Heart left ventricle (tissue), 16 donors: ENCODE data around the gene CALML5. TPM values are rescaled to one million over a fixed set of nuclear protein-coding genes. Genes with fewer than 3 reads are reported as not detected.

ENCODE experiments used
- ATAC-seq, 4 donors: fragments of 200-7000 bp; cut with Tn5 transposase; one replicate each; pipeline ENCODE4 v1.9.1; 2020 to 2022; ENCODE audit warnings: moderate library complexity in 4 of 4, mild to moderate bottlenecking in 3 of 4, moderate number of reproducible peaks in 1 of 4
- DNase-seq, 5 donors: peaks; one replicate each; pipeline ENCODE4 v3.0.0-alpha.2; 2020
- H3K27ac ChIP-seq, 12 donors: fragments of 200-600 bp; sonication (generic) in 4 of 12; one replicate each; pipeline versions ENCODE4 v1.5.0 to v1.8.0; 2016 to 2022; ENCODE audit warnings: mild to moderate bottlenecking in 2 of 12
- H3K27me3 ChIP-seq, 9 donors: fragments of 200-600 bp; sonication (generic) in 2 of 9; one replicate each; pipeline versions ENCODE4 v1.5.1 to v1.8.0; 2016 to 2022; ENCODE audit warnings: mild to moderate bottlenecking in 3 of 9
- H3K36me3 ChIP-seq, 9 donors: fragments of 200-600 bp; sonication (generic) in 2 of 9; one replicate each; pipeline versions ENCODE4 v1.5.0 to v1.8.0; 2018 to 2022; ENCODE audit warnings: mild to moderate bottlenecking in 2 of 9
- H3K4me1 ChIP-seq, 12 donors: fragments of 200-600 bp; sonication (generic) in 4 of 12; one replicate each; pipeline versions ENCODE4 v1.5.0 to v1.8.0; 2016 to 2022; ENCODE audit warnings: mild to moderate bottlenecking in 3 of 12
- H3K4me3 ChIP-seq, 12 donors: fragments of 200-600 bp; sonication (generic) in 4 of 12; one replicate each; pipeline versions ENCODE4 v1.5.0 to v1.8.0; 2017 to 2022; ENCODE audit warnings: mild to moderate bottlenecking in 9 of 12, moderate library complexity in 4 of 12
- H3K9me3 ChIP-seq, 12 donors: fragments of 200-600 bp; sonication (generic) in 4 of 12; one replicate each; pipeline versions ENCODE4 v1.5.0 to v1.8.0; 2016 to 2022; ENCODE audit warnings: mild to moderate bottlenecking in 1 of 12
- POLR2A ChIP-seq, 2 donors: fragments of 450-650 bp; IDR thresholded peaks; one replicate each; pipeline ENCODE4 v1.6.1; 2017; ENCODE audit warnings: antibody characterized with exemption in 2 of 2, mild to moderate bottlenecking in 2 of 2, moderate library complexity in 2 of 2
- WGBS, 4 donors: extraction: QIAGEN DNeasy Blood & Tissue Kit in 2 of 4; methylation state at CpG; one replicate each; pipeline versions ENCODE4 v1.1.5 to v1.1.7; 2013 to 2018; 5-methylcytosine and 5-hydroxymethylcytosine counted together
- intact Hi-C, 10 donors: fragments of 100-400 bp; cut with DNase I; formaldehyde crosslinking; loops; one replicate each; pipeline versions ENCODE4 v1.11.1 to v1.14.2; 2022
- polyA plus RNA-seq, 2 donors: library from polyadenylated mRNA; stranded (reverse); fragments of 200-250 nt; gene quantifications; one replicate each; pipeline ENCODE4 v1.2.3, GENCODE V29; 2013
- total RNA-seq, 9 donors: library from RNA; depleted of rRNA in 2 of 9; stranded (reverse); fragments of >200 nt in 2 of 9; fragmentation: NEBNext Ultra II Directional in 3 of 9; extraction: Animal tissue kit (Norgen Biotek cat#: 25700) in 3 of 9; gene quantifications; one replicate each; pipeline versions ENCODE4 v1.1.0 to v1.2.4, GENCODE V29; 2016 to 2023
- TF ChIP-seq, protein P1 (sequence below), 12 donors: fragments of 200-600 bp; sonication (generic) in 4 of 12; IDR thresholded peaks; one replicate each; pipeline versions ENCODE4 v1.5.0 to v1.8.0; 2018 to 2022; ENCODE audit warnings: antibody characterized with exemption in 12 of 12, mild to moderate bottlenecking in 5 of 12
- donor health status: ischemic (EF 13 %, LVEDD 7.1; RV severe dilation, severe dysfunction).
- donor health status: healthy with polysubstance abuse.
- donor health status: DM: no; HTN: yes; CAD: no.
- donor health status: DM: no; HTN: no; CAD: no.
- donor health status: ischemic (EF 25% LVEDD 6.9; RV normal size, moderate dysfunction).
- donor health status: ischemic (EF 25% LVEDD 5.7; RV mildly dilated, moderate dysfunction).
- donor health status: healthy.
- donor health status: DM: yes; HTN: yes; CAD: no.
- donor health status: ischemic (EF 35%, LVEDD 5.7; RV mildly dilated, moderate dysfunction).
- donor health status: nonischemic (EF 11% LVEDD 7.7; RV severe dilation, severe dysfunction).
- donor health status: DM: yes; HTN: yes; CAD: no.
- donor health status: PGD.
- donor health status: ischemic (EF 29% LVEDD 5.4; RV normal size, mild dysfunction).
- donor health status: nonischemic (EF 23%, LVEDD 6.1; RV moderate dilation, normal function).

CALML5 gene
- total and polyA plus RNA-seq, 11 donors: not detected

DNA sequence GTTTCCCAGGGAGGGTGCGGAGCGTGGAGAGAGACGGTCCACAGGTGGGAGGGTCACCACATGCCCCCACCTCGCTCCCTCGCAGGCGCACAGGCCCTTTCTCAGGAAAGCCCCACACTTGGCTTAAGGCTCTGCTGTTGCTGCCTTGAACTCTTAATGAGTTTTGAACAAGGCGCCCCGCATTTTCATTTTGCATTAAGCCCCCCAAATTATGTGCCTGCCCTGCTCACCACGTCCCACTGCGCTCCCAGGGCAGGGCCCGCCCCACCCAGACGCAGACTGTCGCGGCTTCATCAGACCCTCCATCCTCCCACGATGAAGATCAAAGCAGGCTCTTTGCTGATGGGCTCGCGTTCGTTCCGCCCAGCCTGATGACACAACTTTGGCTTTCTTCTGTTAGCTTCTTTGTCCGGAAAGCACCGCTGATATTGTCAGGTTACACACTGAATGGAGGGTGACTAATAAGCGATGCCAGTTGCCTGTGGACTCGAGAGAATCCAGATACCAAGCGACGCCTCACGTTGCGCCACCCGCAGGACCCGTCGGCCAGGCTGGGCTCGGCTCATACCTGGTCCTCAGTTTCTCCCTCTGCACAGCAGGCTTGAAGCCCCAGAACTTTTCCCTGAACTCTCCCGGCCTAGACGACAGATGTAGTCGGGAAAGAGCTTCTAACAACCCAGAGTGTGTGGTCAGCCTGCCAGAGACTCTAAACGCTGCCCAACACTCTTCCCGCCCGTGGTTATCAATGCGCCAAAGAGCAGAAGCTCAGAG, 34.9 kb upstream of the CALML5 start:
- no peaks in the 10 kb centered on the region for H3K36me3 ChIP-seq
- no peaks in the 10 kb centered on the region for H3K27me3 ChIP-seq
- no peak overlapping the region for H3K4me3 ChIP-seq
- peak in 1 of 5 donors; percentile 60 for DNase-seq
- no peaks in the 10 kb centered on the region for H3K9me3 ChIP-seq
- ATAC-seq: no peak
- peak overlapping the region in 8 of 12 donors; percentile 12 to 71 (median 54) for H3K27ac ChIP-seq
- H3K4me1 ChIP-seq: peaks cover 0 to 26% (median 0%) of the 10 kb centered on the region in 12 donors
- intact Hi-C loops: loop anchor here in 1 of 10 donors (5.0 kb wide), 1 partner anchor 88 kb away; no protein-coding TSS in a partner anchor
- TF ChIP-seq POLR2A (IDR thresholded peaks at IDR 0.05): no peak
- TF ChIP-seq, protein P1, sequence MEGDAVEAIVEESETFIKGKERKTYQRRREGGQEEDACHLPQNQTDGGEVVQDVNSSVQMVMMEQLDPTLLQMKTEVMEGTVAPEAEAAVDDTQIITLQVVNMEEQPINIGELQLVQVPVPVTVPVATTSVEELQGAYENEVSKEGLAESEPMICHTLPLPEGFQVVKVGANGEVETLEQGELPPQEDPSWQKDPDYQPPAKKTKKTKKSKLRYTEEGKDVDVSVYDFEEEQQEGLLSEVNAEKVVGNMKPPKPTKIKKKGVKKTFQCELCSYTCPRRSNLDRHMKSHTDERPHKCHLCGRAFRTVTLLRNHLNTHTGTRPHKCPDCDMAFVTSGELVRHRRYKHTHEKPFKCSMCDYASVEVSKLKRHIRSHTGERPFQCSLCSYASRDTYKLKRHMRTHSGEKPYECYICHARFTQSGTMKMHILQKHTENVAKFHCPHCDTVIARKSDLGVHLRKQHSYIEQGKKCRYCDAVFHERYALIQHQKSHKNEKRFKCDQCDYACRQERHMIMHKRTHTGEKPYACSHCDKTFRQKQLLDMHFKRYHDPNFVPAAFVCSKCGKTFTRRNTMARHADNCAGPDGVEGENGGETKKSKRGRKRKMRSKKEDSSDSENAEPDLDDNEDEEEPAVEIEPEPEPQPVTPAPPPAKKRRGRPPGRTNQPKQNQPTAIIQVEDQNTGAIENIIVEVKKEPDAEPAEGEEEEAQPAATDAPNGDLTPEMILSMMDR (IDR thresholded peaks at IDR 0.05): no peak
- WGBS, 4 donors: 83 to 85% (median 84%) methylated on average over 38 of the region's 38 CpGs

DNA sequence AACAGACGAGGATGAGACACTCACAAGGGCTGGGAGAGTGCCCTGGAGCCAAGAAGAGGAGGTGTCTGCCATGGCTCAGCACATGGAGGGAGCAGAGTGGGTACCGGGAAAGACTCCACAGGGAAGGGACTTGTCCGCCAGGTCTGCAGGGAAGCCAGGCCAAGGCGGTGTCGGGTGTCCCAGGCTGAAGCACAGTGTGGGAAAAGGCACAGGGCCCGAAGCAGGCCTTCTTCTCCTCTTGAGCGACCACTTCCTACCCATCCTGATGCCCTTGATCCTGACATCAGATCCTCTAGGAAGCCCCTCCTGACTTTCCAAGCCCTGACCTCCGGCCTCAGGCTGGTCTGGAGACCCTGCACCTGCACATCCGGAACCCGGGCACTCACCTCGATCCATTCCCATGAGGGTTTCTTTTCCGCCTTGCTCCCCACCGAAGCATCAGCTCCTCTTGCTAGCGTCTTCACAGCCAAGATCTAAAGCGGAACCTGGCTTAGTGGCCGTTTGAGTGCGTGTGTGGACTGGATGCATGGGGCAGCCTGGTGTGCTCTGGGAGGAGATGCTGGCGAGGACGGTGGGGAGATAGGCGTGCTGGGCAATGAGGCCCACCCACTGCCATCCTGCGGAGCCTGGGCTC, 33.8 kb upstream of the CALML5 start:
- H3K36me3 ChIP-seq: no peaks in the 10 kb centered on the region
- no peaks in the 10 kb centered on the region for H3K27me3 ChIP-seq
- H3K4me3 ChIP-seq: no peak overlapping the region
- peak overlapping the region in 1 of 12 donors; percentile 18 for H3K27ac ChIP-seq
- DNase-seq: peak in 1 of 5 donors; percentile 35
- ATAC-seq: no peak
- 93 to 96% (median 94%) methylated on average over 21 of the region's 21 CpGs for WGBS, 4 donors
- intact Hi-C loops: loop anchor here in 1 of 10 donors (5.0 kb wide), 1 partner anchor 89 kb away; no protein-coding TSS in a partner anchor
- no peak for TF ChIP-seq POLR2A (IDR thresholded peaks at IDR 0.05)
- TF ChIP-seq, protein P1 (IDR thresholded peaks at IDR 0.05): no peak
- H3K4me1 ChIP-seq: peaks cover 0 to 26% (median 0%) of the 10 kb centered on the region in 12 donors
- no peaks in the 10 kb centered on the region for H3K9me3 ChIP-seq

DNA sequence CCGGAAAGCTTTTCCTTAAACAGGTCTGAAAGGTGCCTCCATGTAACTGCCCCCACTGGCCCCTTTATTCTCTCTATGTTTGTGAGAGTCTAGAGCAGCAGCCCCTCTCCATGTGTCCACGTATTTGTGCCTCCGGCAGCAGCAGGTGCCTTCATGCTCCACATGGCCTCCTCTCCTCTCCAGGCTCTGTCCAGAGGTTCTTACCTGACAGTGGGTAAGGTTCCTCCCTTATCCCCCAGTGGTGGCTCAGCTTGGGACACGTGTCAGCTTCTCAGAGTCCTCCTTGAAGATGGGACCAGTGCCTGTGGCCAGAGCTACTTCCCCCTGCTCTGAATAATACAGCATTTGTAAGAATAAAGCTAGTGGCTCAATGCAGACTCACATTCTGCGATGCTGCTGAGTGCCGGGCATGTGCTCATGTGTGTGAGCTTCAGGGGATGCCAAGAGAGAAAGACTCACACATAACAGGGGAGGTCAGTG, 33.3 kb upstream of the CALML5 start:
- DNase-seq (peak in 1 of 5 donors; percentile 31), ATAC-seq (no peak)
- no peak overlapping the region for H3K4me3 ChIP-seq
- peaks cover 0 to 26% (median 0%) of the 10 kb centered on the region in 12 donors for H3K4me1 ChIP-seq
- H3K9me3 ChIP-seq: no peaks in the 10 kb centered on the region
- whole genome bisulfite sequencing, 4 donors: 86 to 96% (median 95%) methylated on average over 5 to 6 of the region's 6 CpGs
- H3K27me3 ChIP-seq: no peaks in the 10 kb centered on the region
- intact Hi-C loops: loop anchor here in 1 of 10 donors (5.0 kb wide), 1 partner anchor 90 kb away; no protein-coding TSS in a partner anchor
- TF ChIP-seq, protein P1 (IDR thresholded peaks at IDR 0.05): no peak
- TF ChIP-seq POLR2A (IDR thresholded peaks at IDR 0.05): no peak
- H3K36me3 ChIP-seq: no peaks in the 10 kb centered on the region
- peak overlapping the region in 1 of 12 donors; percentile 18 for H3K27ac ChIP-seq

DNA sequence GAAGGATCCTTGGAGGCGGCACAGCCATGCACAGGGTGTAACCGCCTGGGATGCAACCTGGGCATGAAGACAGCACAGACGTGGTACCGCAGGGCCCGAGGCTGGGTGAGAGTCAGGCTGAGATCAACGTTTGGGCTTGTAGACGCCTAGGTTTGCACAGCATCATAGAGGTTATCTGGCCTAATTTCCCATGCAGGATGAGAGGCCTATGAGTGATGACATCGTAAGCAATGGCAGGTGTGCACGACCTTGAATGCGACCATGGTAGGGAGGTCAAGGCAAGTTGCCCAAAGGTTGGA, 32.9 kb upstream of the CALML5 start:
- Histone ChIP-seq H3K9me3 (no peaks in the 10 kb centered on the region), H3K4me1 (peaks cover 0 to 26% (median 0%) of the 10 kb centered on the region in 12 donors), H3K36me3 (no peaks in the 10 kb centered on the region), H3K27me3 (no peaks in the 10 kb centered on the region), H3K27ac (peak overlapping the region in 2 of 12 donors; percentile 18 to 44), H3K4me3 (no peak overlapping the region)
- TF ChIP-seq, protein P1 (IDR thresholded peaks at IDR 0.05): no peak
- TF ChIP-seq POLR2A (IDR thresholded peaks at IDR 0.05): no peak
- WGBS, 4 donors: 87 to 92% (median 90%) methylated on average over 5 to 10 of the region's 10 CpGs
- ATAC-seq (no peak), DNase-seq (peak in 1 of 5 donors; percentile 39)
- intact Hi-C loops: loop anchor here in 1 of 10 donors (5.0 kb wide), 1 partner anchor 90 kb away; no protein-coding TSS in a partner anchor
